Bronchial epithelial cell (primary cell): Measurements from ENCODE around the gene CAMK2D. TPM values are rescaled to one million over a fixed set of nuclear protein-coding genes. Genes with fewer than 3 reads are reported as not detected.

Experiments used
- DNase-seq: peaks from one replicate; pipeline ENCODE4 v3.0.0-alpha.2; 2010; ENCODE audit warnings: low read depth
- FAIRE-seq: peaks from 2 replicates; lab custom pipeline; 2011; peaks lifted over from hg19 to GRCh38; lab: Jason Lieb, UNC
- H3K27me3 ChIP-seq: 2 replicates; pipeline ENCODE4 v1.5.1; 2011; ENCODE audit warnings: low read length; ENCODE audit not compliant: control insufficient read depth, insufficient read depth
- H3K36me3 ChIP-seq: 2 replicates; pipeline ENCODE4 v1.5.1; 2011; ENCODE audit warnings: low read length; ENCODE audit not compliant: control insufficient read depth, insufficient read depth
- H3K4me3 ChIP-seq: 2 replicates; pipeline ENCODE4 v1.5.1; 2011; ENCODE audit warnings: mild to moderate bottlenecking, low read depth, low read length, control low read depth
- total RNA-seq: library from RNA; depleted of rRNA; stranded (reverse); fragments of >200 nt; gene quantifications from 2 replicates; pipeline ENCODE4 v1.2.1, GENCODE V29; 2014
- TF ChIP-seq, protein P1 (sequence below): IDR thresholded peaks from 2 replicates; pipeline ENCODE4 v1.5.1; 2011; ENCODE audit warnings: mild to moderate bottlenecking, moderate library complexity, low read length, control low read depth, inconsistent platforms; ENCODE audit not compliant: insufficient read depth, severe bottlenecking

CAMK2D gene
- total RNA-seq, 1 donor from 2014 or later: 50.8 TPM

- DNase-seq (peak; percentile 66), FAIRE-seq (no peak)
- Histone ChIP-seq H3K36me3 (no peaks in the 10 kb centered on the region), H3K4me3 (no peak overlapping the region), H3K27me3 (no peaks in the 10 kb centered on the region)
- TF ChIP-seq, protein P1, sequence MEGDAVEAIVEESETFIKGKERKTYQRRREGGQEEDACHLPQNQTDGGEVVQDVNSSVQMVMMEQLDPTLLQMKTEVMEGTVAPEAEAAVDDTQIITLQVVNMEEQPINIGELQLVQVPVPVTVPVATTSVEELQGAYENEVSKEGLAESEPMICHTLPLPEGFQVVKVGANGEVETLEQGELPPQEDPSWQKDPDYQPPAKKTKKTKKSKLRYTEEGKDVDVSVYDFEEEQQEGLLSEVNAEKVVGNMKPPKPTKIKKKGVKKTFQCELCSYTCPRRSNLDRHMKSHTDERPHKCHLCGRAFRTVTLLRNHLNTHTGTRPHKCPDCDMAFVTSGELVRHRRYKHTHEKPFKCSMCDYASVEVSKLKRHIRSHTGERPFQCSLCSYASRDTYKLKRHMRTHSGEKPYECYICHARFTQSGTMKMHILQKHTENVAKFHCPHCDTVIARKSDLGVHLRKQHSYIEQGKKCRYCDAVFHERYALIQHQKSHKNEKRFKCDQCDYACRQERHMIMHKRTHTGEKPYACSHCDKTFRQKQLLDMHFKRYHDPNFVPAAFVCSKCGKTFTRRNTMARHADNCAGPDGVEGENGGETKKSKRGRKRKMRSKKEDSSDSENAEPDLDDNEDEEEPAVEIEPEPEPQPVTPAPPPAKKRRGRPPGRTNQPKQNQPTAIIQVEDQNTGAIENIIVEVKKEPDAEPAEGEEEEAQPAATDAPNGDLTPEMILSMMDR: no peak
These were observed 208.5 kb downstream of the CAMK2D start for GRCh38 chr4:113553082-113553481.

- DNase-seq: no peak
- no peak for FAIRE-seq
- TF ChIP-seq, protein P1: no peak
- Histone ChIP-seq H3K4me3 (no peak overlapping the region), H3K27me3 (no peaks in the 10 kb centered on the region), H3K36me3 (no peaks in the 10 kb centered on the region)
These were observed 211.0 kb downstream of the CAMK2D start for GRCh38 chr4:113550510-113550909.

DNA sequence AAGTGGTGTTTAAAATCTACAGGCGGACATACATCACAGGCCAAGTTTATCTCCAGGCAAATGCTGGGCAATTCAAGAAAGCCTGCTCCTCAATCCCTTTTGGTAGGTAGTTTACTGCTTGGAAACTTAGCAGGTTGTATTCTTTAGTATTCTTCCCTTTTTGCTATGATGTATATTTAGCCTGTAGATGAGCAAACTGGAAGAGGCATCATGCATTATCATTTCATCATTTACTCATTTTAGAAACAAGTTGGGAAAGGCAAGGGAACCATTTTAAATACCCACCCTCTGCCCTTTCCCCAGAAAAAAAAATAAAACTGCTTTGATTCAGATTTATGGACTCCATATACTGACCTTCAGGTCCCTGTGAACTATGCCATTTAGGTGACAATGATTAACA is 213.2 kb downstream of the CAMK2D start:
- TF ChIP-seq, protein P1: no peak
- Histone ChIP-seq H3K4me3 (no peak overlapping the region), H3K36me3 (no peaks in the 10 kb centered on the region), H3K27me3 (no peaks in the 10 kb centered on the region)
- FAIRE-seq: no peak
- no peak for DNase-seq

DNA sequence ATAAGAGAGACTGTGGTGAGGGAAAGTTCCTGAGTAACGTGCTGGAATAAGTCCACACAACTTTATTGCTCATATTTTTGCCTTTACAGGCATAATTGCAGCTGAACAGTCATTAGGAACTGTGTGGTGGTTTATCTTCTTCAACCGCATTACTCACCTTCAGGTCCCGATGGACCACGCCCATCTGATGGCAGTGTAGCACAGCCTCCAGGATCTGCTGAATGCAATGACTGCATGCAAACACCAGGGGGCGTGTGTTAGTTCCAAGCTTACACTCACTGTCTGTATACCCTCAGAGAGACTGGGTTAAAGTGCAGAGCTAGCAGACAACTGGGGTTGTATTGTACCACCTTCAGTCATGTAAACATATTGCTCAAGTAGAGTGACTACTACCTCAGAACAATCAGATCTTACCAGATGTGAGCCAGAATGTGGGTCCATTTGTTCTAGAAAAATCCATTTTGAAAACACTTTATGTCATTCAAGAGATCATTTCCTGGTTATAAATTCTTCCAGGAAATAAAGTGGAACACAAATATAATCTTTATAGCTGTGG is 214.0 kb downstream of the CAMK2D start:
- FAIRE-seq: peak; percentile 99
- Histone ChIP-seq H3K27me3 (no peaks in the 10 kb centered on the region), H3K36me3 (no peaks in the 10 kb centered on the region), H3K4me3 (no peak overlapping the region)
- TF ChIP-seq, protein P1: peak; percentile 90
- peak; percentile 99 for DNase-seq

- DNase-seq: no peak
- Histone ChIP-seq H3K27me3 (no peaks in the 10 kb centered on the region), H3K36me3 (no peaks in the 10 kb centered on the region), H3K4me3 (no peak overlapping the region)
- TF ChIP-seq, protein P1: no peak
- no peak for FAIRE-seq
These were observed 219.6 kb downstream of the CAMK2D start for GRCh38 chr4:113541933-113542332.

DNA sequence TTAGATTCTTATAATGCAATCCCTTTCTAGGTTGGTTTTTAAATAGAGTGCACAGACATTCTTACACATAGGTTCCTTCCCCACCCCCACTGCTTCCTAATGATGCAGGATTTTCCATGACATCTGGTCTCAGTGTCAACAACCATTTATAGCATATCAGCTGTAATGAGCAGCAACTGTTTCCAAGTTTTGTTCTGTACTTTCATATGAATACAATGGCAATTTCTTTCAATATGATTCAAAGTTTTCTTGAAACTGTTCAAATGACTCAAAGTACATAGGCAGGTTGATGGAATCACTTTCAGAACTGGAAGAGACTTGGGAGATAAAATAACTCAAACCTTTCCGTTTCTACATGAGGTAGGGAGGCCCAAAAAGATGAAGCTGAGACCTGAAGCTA is 220.7 kb downstream of the CAMK2D start:
- no peaks in the 10 kb centered on the region for H3K36me3 ChIP-seq
- H3K27me3 ChIP-seq: no peaks in the 10 kb centered on the region
- TF ChIP-seq, protein P1: no peak
- DNase-seq (no peak), FAIRE-seq (no peak)
- H3K4me3 ChIP-seq: no peak overlapping the region
